Measurements from ENCODE around the gene STK11IP.

GRCh38 chr2:219644801-219645480 lies 47.3 kb downstream of the STK11IP start:
- TF ChIP-seq, protein P1, sequence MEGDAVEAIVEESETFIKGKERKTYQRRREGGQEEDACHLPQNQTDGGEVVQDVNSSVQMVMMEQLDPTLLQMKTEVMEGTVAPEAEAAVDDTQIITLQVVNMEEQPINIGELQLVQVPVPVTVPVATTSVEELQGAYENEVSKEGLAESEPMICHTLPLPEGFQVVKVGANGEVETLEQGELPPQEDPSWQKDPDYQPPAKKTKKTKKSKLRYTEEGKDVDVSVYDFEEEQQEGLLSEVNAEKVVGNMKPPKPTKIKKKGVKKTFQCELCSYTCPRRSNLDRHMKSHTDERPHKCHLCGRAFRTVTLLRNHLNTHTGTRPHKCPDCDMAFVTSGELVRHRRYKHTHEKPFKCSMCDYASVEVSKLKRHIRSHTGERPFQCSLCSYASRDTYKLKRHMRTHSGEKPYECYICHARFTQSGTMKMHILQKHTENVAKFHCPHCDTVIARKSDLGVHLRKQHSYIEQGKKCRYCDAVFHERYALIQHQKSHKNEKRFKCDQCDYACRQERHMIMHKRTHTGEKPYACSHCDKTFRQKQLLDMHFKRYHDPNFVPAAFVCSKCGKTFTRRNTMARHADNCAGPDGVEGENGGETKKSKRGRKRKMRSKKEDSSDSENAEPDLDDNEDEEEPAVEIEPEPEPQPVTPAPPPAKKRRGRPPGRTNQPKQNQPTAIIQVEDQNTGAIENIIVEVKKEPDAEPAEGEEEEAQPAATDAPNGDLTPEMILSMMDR (IDR thresholded peaks at IDR 0.05; ENCODE audit: insufficient read depth, low read length) = no peak
- TF ChIP-seq SPI1 (IDR thresholded peaks at IDR 0.05; ENCODE audit: borderline replicate concordance, low read depth) = no peak
